Uterus (tissue), 2 donors: Measurements from ENCODE around the gene TTYH1.

Source experiments
- POLR2A ChIP-seq, 2 donors: fragments of 450-650 bp; IDR thresholded peaks; one replicate each; pipeline ENCODE4 v1.6.1; 2016; ENCODE audit warnings: antibody characterized with exemption in 2 of 2, mild to moderate bottlenecking in 1 of 2, moderate library complexity in 1 of 2
- TF ChIP-seq, protein P1 (sequence below), 4 experiments: fragments of 200-600 bp in 2 of 4; fragments of 450-650 bp in 2 of 4; sonication (generic) in 2 of 4; IDR thresholded peaks; one replicate each; pipeline ENCODE4 v1.5.1; 2016 to 2019; ENCODE audit warnings: antibody characterized with exemption in 4 of 4, mild to moderate bottlenecking in 2 of 4, moderate library complexity in 1 of 4

DNA sequence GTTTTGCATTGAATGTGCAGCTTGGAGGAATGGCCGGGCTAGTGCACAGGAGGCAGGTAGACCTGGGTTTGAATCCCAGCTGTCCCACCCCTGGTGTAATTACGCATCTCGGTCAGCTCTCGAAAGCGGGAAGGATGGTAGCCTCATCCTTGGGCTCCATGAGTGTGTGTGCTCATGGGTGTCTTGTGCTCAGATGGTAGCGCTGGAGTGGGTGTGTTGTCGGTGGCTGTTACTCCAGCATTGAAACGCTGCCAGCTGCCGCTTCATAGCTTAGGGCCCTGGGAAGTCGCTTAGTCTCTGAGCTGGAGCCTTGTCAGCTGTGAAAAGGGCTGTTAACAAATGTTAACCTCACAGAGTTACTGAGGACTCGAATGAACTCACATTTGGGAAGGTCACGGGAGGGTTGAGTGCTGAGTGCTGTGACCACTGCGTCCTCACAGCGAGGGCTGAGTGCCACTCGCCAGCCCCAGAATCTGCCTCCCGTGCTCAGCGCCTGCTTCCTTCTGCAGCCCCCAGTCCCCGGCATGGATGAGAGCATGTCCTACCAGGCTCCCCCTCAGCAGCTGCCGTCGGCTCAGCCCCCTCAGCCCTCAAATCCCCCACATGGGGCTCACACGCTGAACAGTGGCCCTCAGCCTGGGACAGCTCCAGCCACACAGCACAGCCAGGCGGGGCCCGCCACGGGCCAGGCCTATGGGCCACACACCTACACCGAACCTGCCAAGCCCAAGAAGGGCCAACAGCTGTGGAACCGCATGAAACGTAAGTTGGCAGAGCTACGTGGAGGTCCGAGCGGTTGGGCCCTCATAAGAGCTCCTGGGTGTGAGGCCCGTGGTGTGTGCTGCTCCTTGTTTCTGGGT is 38.9 kb downstream of the TTYH1 start:
- TF ChIP-seq, protein P1, sequence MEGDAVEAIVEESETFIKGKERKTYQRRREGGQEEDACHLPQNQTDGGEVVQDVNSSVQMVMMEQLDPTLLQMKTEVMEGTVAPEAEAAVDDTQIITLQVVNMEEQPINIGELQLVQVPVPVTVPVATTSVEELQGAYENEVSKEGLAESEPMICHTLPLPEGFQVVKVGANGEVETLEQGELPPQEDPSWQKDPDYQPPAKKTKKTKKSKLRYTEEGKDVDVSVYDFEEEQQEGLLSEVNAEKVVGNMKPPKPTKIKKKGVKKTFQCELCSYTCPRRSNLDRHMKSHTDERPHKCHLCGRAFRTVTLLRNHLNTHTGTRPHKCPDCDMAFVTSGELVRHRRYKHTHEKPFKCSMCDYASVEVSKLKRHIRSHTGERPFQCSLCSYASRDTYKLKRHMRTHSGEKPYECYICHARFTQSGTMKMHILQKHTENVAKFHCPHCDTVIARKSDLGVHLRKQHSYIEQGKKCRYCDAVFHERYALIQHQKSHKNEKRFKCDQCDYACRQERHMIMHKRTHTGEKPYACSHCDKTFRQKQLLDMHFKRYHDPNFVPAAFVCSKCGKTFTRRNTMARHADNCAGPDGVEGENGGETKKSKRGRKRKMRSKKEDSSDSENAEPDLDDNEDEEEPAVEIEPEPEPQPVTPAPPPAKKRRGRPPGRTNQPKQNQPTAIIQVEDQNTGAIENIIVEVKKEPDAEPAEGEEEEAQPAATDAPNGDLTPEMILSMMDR (IDR thresholded peaks at IDR 0.05): no peak
- TF ChIP-seq POLR2A (IDR thresholded peaks at IDR 0.05): no peak
